ENCODE measurements around the gene CDH18.

- no peak for TF ChIP-seq CTCF (IDR thresholded peaks at IDR 0.05)
- TF ChIP-seq POLR2A (IDR thresholded peaks at IDR 0.05), result no peak
These were observed 107.5 kb downstream of the CDH18 start for GRCh38 chr5:19880458-19880857.
